ENCODE results near the gene TGFB2.
"Not testable (repeated sequence)": the region's sequence is repeated elsewhere in the genome, so short reads cannot be mapped to it uniquely, and the experiment has no call there.

TGFB2 gene

DNA sequence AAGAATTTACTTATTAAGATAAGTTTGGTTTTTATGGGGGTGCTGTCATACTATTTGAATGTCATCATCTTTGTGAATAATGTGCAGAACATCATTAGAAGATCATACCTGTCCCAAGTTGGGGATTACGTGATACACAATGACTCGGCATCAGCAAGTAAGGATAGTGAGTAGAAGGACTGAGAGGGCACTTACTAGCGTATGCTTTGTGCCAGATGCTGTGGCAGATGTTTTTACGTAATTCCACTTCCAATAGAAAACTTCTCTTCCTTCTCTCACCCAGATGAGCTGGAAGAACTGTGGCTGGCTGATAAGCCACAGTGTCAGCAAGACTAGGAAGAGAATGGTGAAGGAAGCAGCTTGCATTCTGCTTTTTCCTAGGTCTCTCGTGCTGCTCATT is 28.1 kb upstream of the TGFB2 start:
- Histone ChIP-seq H3K4me3 (ENCODE audit: severe bottlenecking) (no peak overlapping the region), H3K9me3 (ENCODE audit: severe bottlenecking) (no peaks in the 10 kb centered on the region), H3K36me3 (ENCODE audit: low read depth) (no peaks in the 10 kb centered on the region), H3K27ac (ENCODE audit: poor library complexity, severe bottlenecking) (no peak overlapping the region), H3K4me1 (ENCODE audit: insufficient read depth, poor library complexity, severe bottlenecking) (no peaks in the 10 kb centered on the region), H3K27me3 (ENCODE audit: insufficient read depth, poor library complexity, severe bottlenecking) (no peaks in the 10 kb centered on the region)
- TF ChIP-seq, protein P1, sequence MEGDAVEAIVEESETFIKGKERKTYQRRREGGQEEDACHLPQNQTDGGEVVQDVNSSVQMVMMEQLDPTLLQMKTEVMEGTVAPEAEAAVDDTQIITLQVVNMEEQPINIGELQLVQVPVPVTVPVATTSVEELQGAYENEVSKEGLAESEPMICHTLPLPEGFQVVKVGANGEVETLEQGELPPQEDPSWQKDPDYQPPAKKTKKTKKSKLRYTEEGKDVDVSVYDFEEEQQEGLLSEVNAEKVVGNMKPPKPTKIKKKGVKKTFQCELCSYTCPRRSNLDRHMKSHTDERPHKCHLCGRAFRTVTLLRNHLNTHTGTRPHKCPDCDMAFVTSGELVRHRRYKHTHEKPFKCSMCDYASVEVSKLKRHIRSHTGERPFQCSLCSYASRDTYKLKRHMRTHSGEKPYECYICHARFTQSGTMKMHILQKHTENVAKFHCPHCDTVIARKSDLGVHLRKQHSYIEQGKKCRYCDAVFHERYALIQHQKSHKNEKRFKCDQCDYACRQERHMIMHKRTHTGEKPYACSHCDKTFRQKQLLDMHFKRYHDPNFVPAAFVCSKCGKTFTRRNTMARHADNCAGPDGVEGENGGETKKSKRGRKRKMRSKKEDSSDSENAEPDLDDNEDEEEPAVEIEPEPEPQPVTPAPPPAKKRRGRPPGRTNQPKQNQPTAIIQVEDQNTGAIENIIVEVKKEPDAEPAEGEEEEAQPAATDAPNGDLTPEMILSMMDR (IDR thresholded peaks at IDR 0.05; ENCODE audit: poor library complexity, severe bottlenecking) = no peak
- no peak for ATAC-seq (ENCODE audit: low read depth)
- DNase-seq (ENCODE audit: low spot score) = no peak

DNA sequence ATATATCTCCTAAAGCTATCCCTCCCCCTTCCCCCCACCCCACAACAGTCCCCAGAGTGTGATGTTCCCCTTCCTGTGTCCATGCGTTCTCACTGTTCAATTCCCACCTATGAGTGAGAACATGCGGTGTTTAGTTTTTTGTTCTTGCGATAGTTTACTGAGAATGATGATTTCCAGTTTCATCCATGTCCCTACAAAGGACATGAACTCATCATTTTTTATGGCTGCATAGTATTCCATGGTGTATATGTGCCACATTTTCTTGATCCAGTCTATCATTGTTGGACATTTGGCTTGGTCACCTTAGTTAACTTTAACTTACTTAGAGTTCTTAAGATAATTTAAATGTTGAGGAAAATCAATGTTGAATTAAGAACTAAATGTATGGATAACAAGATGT is 25.0 kb upstream of the TGFB2 start:
- H3K4me1 ChIP-seq (ENCODE audit: insufficient read depth, poor library complexity, severe bottlenecking); H3K36me3 ChIP-seq (ENCODE audit: low read depth); ATAC-seq (ENCODE audit: low read depth); H3K4me3 ChIP-seq (ENCODE audit: severe bottlenecking); H3K27me3 ChIP-seq (ENCODE audit: insufficient read depth, poor library complexity, severe bottlenecking); DNase-seq (ENCODE audit: low spot score); H3K27ac ChIP-seq (ENCODE audit: poor library complexity, severe bottlenecking); H3K9me3 ChIP-seq (ENCODE audit: severe bottlenecking): not testable (repeated sequence)

DNA sequence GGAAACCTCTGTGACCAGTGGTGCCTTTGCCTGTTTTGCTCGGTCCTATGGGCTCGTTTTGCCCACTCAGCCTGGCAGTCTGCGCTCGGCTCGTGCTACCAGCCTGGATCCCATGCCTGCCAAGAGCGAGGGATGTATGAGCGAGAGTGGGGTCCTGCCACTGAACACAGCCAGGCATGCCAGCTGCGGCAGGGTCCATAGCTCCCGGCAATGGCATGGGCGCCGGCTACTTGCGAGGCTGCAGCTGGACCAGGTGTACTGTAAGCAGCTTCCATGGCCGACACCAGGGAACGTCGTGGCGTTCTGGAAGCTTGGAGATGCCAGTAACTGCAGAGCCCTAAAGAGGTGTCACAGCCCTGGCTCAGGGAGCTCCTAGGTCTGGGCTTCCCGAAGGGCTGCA is 22.4 kb upstream of the TGFB2 start:
- Histone ChIP-seq H3K9me3 (ENCODE audit: severe bottlenecking) (no peaks in the 10 kb centered on the region), H3K36me3 (ENCODE audit: low read depth) (no peaks in the 10 kb centered on the region), H3K4me1 (ENCODE audit: insufficient read depth, poor library complexity, severe bottlenecking) (no peaks in the 10 kb centered on the region), H3K27me3 (ENCODE audit: insufficient read depth, poor library complexity, severe bottlenecking) (no peaks in the 10 kb centered on the region), H3K4me3 (ENCODE audit: severe bottlenecking) (no peak overlapping the region), H3K27ac (ENCODE audit: poor library complexity, severe bottlenecking) (no peak overlapping the region)
- DNase-seq (ENCODE audit: low spot score) (no peak), ATAC-seq (ENCODE audit: low read depth) (no peak)
- TF ChIP-seq, protein P1 (IDR thresholded peaks at IDR 0.05; ENCODE audit: poor library complexity, severe bottlenecking) = no peak

DNA sequence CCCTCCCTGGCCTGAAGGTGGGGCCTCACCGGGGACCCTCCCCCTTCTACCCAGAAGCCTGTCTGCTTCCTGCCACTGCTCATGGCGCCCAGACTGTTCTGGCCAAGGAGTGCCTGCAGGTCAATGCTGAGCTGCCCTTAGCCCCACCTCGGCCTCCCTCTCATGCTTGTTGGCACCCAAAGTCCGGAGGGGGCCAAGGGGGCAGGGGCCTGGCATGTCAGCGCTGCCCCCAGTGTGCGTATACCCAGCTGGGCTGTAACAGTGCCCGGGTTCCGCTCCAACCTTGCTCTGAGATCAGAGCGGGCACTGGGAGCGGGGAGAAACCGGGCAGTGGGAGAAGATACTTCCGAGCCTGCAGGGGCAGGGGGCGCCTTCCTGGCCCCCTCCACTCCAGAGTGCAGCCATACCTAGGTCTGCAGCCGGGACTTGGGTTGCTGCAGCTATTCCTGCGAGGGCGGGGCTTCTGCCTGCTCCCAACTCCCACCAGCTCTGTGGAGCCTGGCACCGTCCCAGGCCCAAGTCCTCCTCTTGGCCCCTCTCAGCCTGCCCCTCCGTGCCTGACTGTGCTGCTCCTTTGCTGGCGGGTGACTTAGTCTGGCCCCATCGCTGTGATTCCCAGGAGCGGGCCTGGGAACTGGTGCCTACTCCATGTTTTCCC is 21.4 kb upstream of the TGFB2 start:
- Histone ChIP-seq H3K27ac (ENCODE audit: poor library complexity, severe bottlenecking) (no peak overlapping the region), H3K9me3 (ENCODE audit: severe bottlenecking) (no peaks in the 10 kb centered on the region), H3K36me3 (ENCODE audit: low read depth) (no peaks in the 10 kb centered on the region), H3K27me3 (ENCODE audit: insufficient read depth, poor library complexity, severe bottlenecking) (no peaks in the 10 kb centered on the region), H3K4me1 (ENCODE audit: insufficient read depth, poor library complexity, severe bottlenecking) (no peaks in the 10 kb centered on the region), H3K4me3 (ENCODE audit: severe bottlenecking) (no peak overlapping the region)
- ATAC-seq (ENCODE audit: low read depth) = no peak
- no peak for DNase-seq (ENCODE audit: low spot score)
- TF ChIP-seq, protein P1 (IDR thresholded peaks at IDR 0.05; ENCODE audit: poor library complexity, severe bottlenecking) = no peak

DNA sequence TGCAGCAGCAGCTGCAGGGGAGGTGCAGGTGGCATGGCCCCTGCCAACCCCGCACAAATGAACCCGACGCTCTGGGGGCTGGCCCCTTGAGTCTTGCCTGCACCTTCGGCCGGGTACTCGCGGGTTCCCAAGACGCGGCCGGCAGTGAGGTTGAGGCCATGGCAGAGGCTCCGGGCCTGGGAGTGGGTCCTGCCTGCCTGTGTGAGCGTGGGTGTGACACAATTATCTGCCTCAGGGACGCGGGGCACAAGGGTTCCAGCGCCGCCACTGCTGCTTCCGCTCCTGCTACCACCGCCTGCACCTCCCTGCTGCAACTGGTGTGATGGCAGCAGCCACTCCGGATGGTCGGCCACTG is 20.9 kb upstream of the TGFB2 start:
- H3K36me3 ChIP-seq (ENCODE audit: low read depth) = no peaks in the 10 kb centered on the region
- H3K4me1 ChIP-seq (ENCODE audit: insufficient read depth, poor library complexity, severe bottlenecking) = no peaks in the 10 kb centered on the region
- DNase-seq (ENCODE audit: low spot score) (no peak), ATAC-seq (ENCODE audit: low read depth) (no peak)
- H3K27me3 ChIP-seq (ENCODE audit: insufficient read depth, poor library complexity, severe bottlenecking) = no peaks in the 10 kb centered on the region
- TF ChIP-seq, protein P1 (IDR thresholded peaks at IDR 0.05; ENCODE audit: poor library complexity, severe bottlenecking) = no peak
- no peaks in the 10 kb centered on the region for H3K9me3 ChIP-seq (ENCODE audit: severe bottlenecking)
- H3K4me3 ChIP-seq (ENCODE audit: severe bottlenecking) = no peak overlapping the region
- no peak overlapping the region for H3K27ac ChIP-seq (ENCODE audit: poor library complexity, severe bottlenecking)
